Neuronal stem cell (in vitro differentiated cells): Measurements from ENCODE around the gene IGSF21.

Experiments used
- DNase-seq: peaks from one replicate; pipeline ENCODE4 v3.0.0-alpha.2; 2013; ENCODE audit warnings: low spot score
- H2AFZ ChIP-seq: one replicate; pipeline ENCODE4 v1.6.1; 2013; ENCODE audit warnings: mild to moderate bottlenecking, low read length, inconsistent platforms
- H2AK5ac ChIP-seq: 2 replicates; pipeline ENCODE4 v1.6.1; 2013; ENCODE audit warnings: low read depth, mild to moderate bottlenecking, inconsistent platforms, low read length, moderate library complexity, mixed read lengths
- H2BK120ac ChIP-seq: 2 replicates; pipeline ENCODE4 v1.6.1; 2013; ENCODE audit warnings: low read depth, mild to moderate bottlenecking, inconsistent platforms, low read length, moderate library complexity, mixed read lengths
- H2BK12ac ChIP-seq: one replicate; pipeline ENCODE4 v1.6.1; 2013; ENCODE audit warnings: low read length, inconsistent platforms
- H2BK15ac ChIP-seq: 2 replicates; pipeline ENCODE4 v1.6.1; 2013; ENCODE audit warnings: mild to moderate bottlenecking, low read length, inconsistent platforms, mixed read lengths
- H2BK5ac ChIP-seq: one replicate; pipeline ENCODE4 v1.6.1; 2013; ENCODE audit warnings: inconsistent platforms, mild to moderate bottlenecking, low read length, moderate library complexity
- H3K14ac ChIP-seq: one replicate; pipeline ENCODE4 v1.6.1; 2013; ENCODE audit warnings: low read length, inconsistent platforms
- H3K18ac ChIP-seq: 2 replicates; pipeline ENCODE4 v1.6.1; 2013; ENCODE audit warnings: low read length, inconsistent platforms
- H3K23ac ChIP-seq: 2 replicates; pipeline ENCODE4 v1.6.1; 2013; ENCODE audit warnings: low read depth, mild to moderate bottlenecking, mixed read lengths, low read length, inconsistent platforms; ENCODE audit not compliant: poor library complexity
- H3K27ac ChIP-seq: replicated peaks from 3 replicates; pipeline ENCODE4 v1.5.1; 2013; ENCODE audit warnings: low read length, inconsistent platforms
- H3K27me3 ChIP-seq, 3 experiments: 2 replicates each; pipeline ENCODE4 v1.6.1; 2013; ENCODE audit warnings: low read length in 3 of 3, mild to moderate bottlenecking in 2 of 3, inconsistent platforms in 1 of 3, low read depth in 1 of 3, mixed read lengths in 1 of 3, moderate library complexity in 1 of 3; ENCODE audit not compliant: control insufficient read depth in 3 of 3, insufficient read depth in 3 of 3
- H3K36me3 ChIP-seq, 2 donors: replicated peaks in 1 of 2; 2 replicates each; pipeline ENCODE4 v1.6.1; 2013; ENCODE audit warnings: low read length in 2 of 2; ENCODE audit not compliant: control insufficient read depth in 2 of 2, insufficient read depth in 2 of 2
- H3K4ac ChIP-seq: 2 replicates; pipeline ENCODE4 v1.6.1; 2013; ENCODE audit warnings: inconsistent platforms, mild to moderate bottlenecking, low read length, moderate library complexity
- H3K4me1 ChIP-seq, 2 donors: 1 replicate in 1 of 2; 2 replicates in 1 of 2; pipeline ENCODE4 v1.6.1; 2013; ENCODE audit warnings: low read length in 2 of 2, low read depth in 1 of 2; ENCODE audit not compliant: control insufficient read depth in 2 of 2, insufficient read depth in 1 of 2
- H3K4me2 ChIP-seq: one replicate; pipeline ENCODE4 v1.6.1; 2013; ENCODE audit warnings: mild to moderate bottlenecking, low read length, inconsistent platforms; ENCODE audit not compliant: insufficient read depth, poor library complexity, severe bottlenecking
- H3K4me3 ChIP-seq, 2 donors: 2 replicates each; pipeline ENCODE4 v1.5.1; 2013; ENCODE audit warnings: low read length in 2 of 2, mild to moderate bottlenecking in 2 of 2, inconsistent platforms in 1 of 2, moderate library complexity in 1 of 2
- H3K79me1 ChIP-seq: one replicate; pipeline ENCODE4 v1.6.1; 2013; ENCODE audit warnings: low read depth, mild to moderate bottlenecking, inconsistent platforms, low read length, moderate library complexity
- H3K9ac ChIP-seq: one replicate; pipeline ENCODE4 v1.6.1; 2013; ENCODE audit warnings: mild to moderate bottlenecking, low read depth, low read length, inconsistent platforms; ENCODE audit not compliant: poor library complexity
- H3K9me3 ChIP-seq, 2 donors: replicated peaks in 1 of 2; 2 replicates each; pipeline versions ENCODE3 to v1.6.1; 2013; ENCODE audit warnings: low read length in 2 of 2, mild to moderate bottlenecking in 2 of 2, inconsistent platforms in 1 of 2, low read depth in 1 of 2, mixed read lengths in 1 of 2, moderate library complexity in 1 of 2; ENCODE audit not compliant: control insufficient read depth in 2 of 2, insufficient read depth in 1 of 2
- H4K8ac ChIP-seq: one replicate; pipeline ENCODE4 v1.6.1; 2013; ENCODE audit warnings: low read depth, mild to moderate bottlenecking, inconsistent platforms, low read length, moderate library complexity
- H4K91ac ChIP-seq: one replicate; pipeline ENCODE4 v1.6.1; 2013; ENCODE audit warnings: low read length, low read depth, mild to moderate bottlenecking, inconsistent platforms; ENCODE audit not compliant: poor library complexity
- WGBS, 2 donors: extraction: QIAGEN DNeasy Blood & Tissue Kit; methylation state at CpG; one replicate each; pipeline ENCODE4 v1.1.7; 2013; ENCODE audit warnings: missing lambda C conversion rate in 2 of 2, mixed read lengths in 1 of 2; ENCODE audit not compliant: insufficient read length in 2 of 2, insufficient replicate concordance in 1 of 2; ENCODE audit errors: extremely low coverage in 2 of 2; 5-methylcytosine and 5-hydroxymethylcytosine counted together

Gene IGSF21

GRCh38 chr1:18347559-18347958, 240.0 kb downstream of the IGSF21 start:
- Histone ChIP-seq H2BK120ac (no peak overlapping the region), H2BK12ac (no peak overlapping the region), H3K23ac (no peak overlapping the region), H2AK5ac (no peak overlapping the region), H2BK5ac (no peak overlapping the region), H3K9ac (no peak overlapping the region), H3K4ac (no peak overlapping the region), H3K18ac (no peak overlapping the region), H3K36me3 (no peaks in the 10 kb centered on the region), H3K14ac (no peak overlapping the region), H3K27ac (no peak overlapping the region), H3K4me2 (no peak overlapping the region), H3K79me1 (no peaks in the 10 kb centered on the region), H2AFZ (no peak overlapping the region), H3K4me3 (no peak overlapping the region), H2BK15ac (no peak overlapping the region), H3K9me3 (no peaks in the 10 kb centered on the region), H4K8ac (no peak overlapping the region), H3K4me1 (peaks cover 0 to 7% of the 10 kb centered on the region in 2 donors), H3K27me3 (no peaks in the 10 kb centered on the region), H4K91ac (no peak overlapping the region)
- no peak for DNase-seq
- no CpG with 5 or more reads among the region's 5 CpGs for WGBS, 2 donors

GRCh38 chr1:18348354-18348753, 240.8 kb downstream of the IGSF21 start:
- Histone ChIP-seq H3K4me1 (peaks cover 0 to 7% of the 10 kb centered on the region in 2 donors), H2BK15ac (no peak overlapping the region), H2BK5ac (no peak overlapping the region), H3K23ac (no peak overlapping the region), H3K18ac (no peak overlapping the region), H3K4me3 (no peak overlapping the region), H2AK5ac (no peak overlapping the region), H3K9ac (no peak overlapping the region), H3K14ac (no peak overlapping the region), H4K8ac (no peak overlapping the region), H3K36me3 (no peaks in the 10 kb centered on the region), H3K4ac (no peak overlapping the region), H3K27me3 (no peaks in the 10 kb centered on the region), H3K27ac (no peak overlapping the region), H2BK12ac (no peak overlapping the region), H3K79me1 (no peaks in the 10 kb centered on the region), H2BK120ac (no peak overlapping the region), H2AFZ (no peak overlapping the region), H4K91ac (no peak overlapping the region), H3K4me2 (no peak overlapping the region), H3K9me3 (no peaks in the 10 kb centered on the region)
- no peak for DNase-seq
- no CpG with 5 or more reads among the region's 3 CpGs for WGBS, 2 donors

- Histone ChIP-seq H2AFZ (no peak overlapping the region), H3K4me3 (no peak overlapping the region), H3K4ac (no peak overlapping the region), H3K9ac (no peak overlapping the region), H4K8ac (no peak overlapping the region), H3K4me2 (no peak overlapping the region), H3K27ac (no peak overlapping the region), H2BK5ac (no peak overlapping the region), H2BK120ac (no peak overlapping the region), H3K9me3 (no peaks in the 10 kb centered on the region), H3K18ac (peak overlapping the region; percentile 44), H2AK5ac (no peak overlapping the region), H3K14ac (no peak overlapping the region), H3K27me3 (no peaks in the 10 kb centered on the region), H4K91ac (no peak overlapping the region), H3K36me3 (no peaks in the 10 kb centered on the region), H2BK12ac (no peak overlapping the region), H3K4me1 (no peaks in the 10 kb centered on the region), H3K79me1 (no peaks in the 10 kb centered on the region), H3K23ac (no peak overlapping the region), H2BK15ac (no peak overlapping the region)
- no peak for DNase-seq
- no CpG with 5 or more reads among the region's 18 CpGs for WGBS, 2 donors
These were observed 243.1 kb downstream of the IGSF21 start for GRCh38 chr1:18350747-18351146.

- Histone ChIP-seq H3K9me3 (no peaks in the 10 kb centered on the region), H3K79me1 (no peaks in the 10 kb centered on the region), H3K14ac (no peak overlapping the region), H2BK12ac (no peak overlapping the region), H2AFZ (no peak overlapping the region), H3K27me3 (no peaks in the 10 kb centered on the region), H2BK5ac (no peak overlapping the region), H3K27ac (no peak overlapping the region), H2BK120ac (no peak overlapping the region), H3K4me3 (no peak overlapping the region), H3K23ac (no peak overlapping the region), H3K4ac (no peak overlapping the region), H2AK5ac (no peak overlapping the region), H4K91ac (no peak overlapping the region), H3K4me1 (no peaks in the 10 kb centered on the region), H3K18ac (no peak overlapping the region), H3K36me3 (no peaks in the 10 kb centered on the region), H2BK15ac (no peak overlapping the region), H3K4me2 (no peak overlapping the region), H3K9ac (no peak overlapping the region), H4K8ac (no peak overlapping the region)
- no CpG with 5 or more reads among the region's 10 CpGs for WGBS, 2 donors
- no peak for DNase-seq
These were observed 244.1 kb downstream of the IGSF21 start for GRCh38 chr1:18351735-18352134.
